OCI-LY1 (cell line): ENCODE data around the gene RALGPS1.

Experiments
- H2AFZ ChIP-seq: fragments of 200-600 bp; sonication (generic), shearing (Covaris generic); 2 replicates; pipeline ENCODE4 v1.6.0; 2014; ENCODE audit warnings: antibody characterized with exemption, mild to moderate bottlenecking, low read length
- H3F3A ChIP-seq: fragments of 200-600 bp; sonication (generic), shearing (Covaris generic); 2 replicates; pipeline ENCODE4 v1.6.0; 2014; ENCODE audit warnings: mild to moderate bottlenecking, antibody characterized with exemption, low read length, moderate library complexity; ENCODE audit not compliant: insufficient read depth
- H3K27ac ChIP-seq: fragments of 200-600 bp; sonication (generic); 2 replicates; pipeline ENCODE4 v1.5.1; 2014; ENCODE audit warnings: low read length, mixed run types, mild to moderate bottlenecking, low read depth; ENCODE audit not compliant: poor library complexity, severe bottlenecking
- H3K27me3 ChIP-seq: fragments of 200-600 bp; sonication (generic); 2 replicates; pipeline ENCODE4 v1.6.0; 2014; ENCODE audit warnings: antibody characterized with exemption, mild to moderate bottlenecking, low read length, moderate library complexity; ENCODE audit not compliant: insufficient read depth
- H3K36me3 ChIP-seq: fragments of 200-600 bp; sonication (generic); 2 replicates; pipeline ENCODE4 v1.6.1; 2014; ENCODE audit warnings: mild to moderate bottlenecking, antibody characterized with exemption, low read length, moderate library complexity, mixed read lengths; ENCODE audit not compliant: insufficient read depth
- H3K4me1 ChIP-seq: fragments of 200-600 bp; sonication (generic); 2 replicates; pipeline ENCODE4 v1.5.1; 2014; ENCODE audit warnings: mild to moderate bottlenecking, low read length, moderate library complexity; ENCODE audit not compliant: insufficient read depth, severe bottlenecking
- H3K4me2 ChIP-seq: fragments of 200-600 bp; sonication (generic), shearing (Covaris generic); 2 replicates; pipeline ENCODE4 v1.6.1; 2014; ENCODE audit warnings: low read length
- H3K4me3 ChIP-seq: fragments of 200-600 bp; sonication (generic); 2 replicates; pipeline ENCODE4 v1.5.1; 2014; ENCODE audit warnings: low read length, low read depth, mild to moderate bottlenecking, mixed read lengths; ENCODE audit not compliant: poor library complexity, severe bottlenecking
- H3K79me2 ChIP-seq: fragments of 200-600 bp; shearing (Covaris generic); 2 replicates; pipeline ENCODE4 v1.6.1; 2016; ENCODE audit warnings: mixed run types, low read length, mixed read lengths; ENCODE audit not compliant: insufficient read depth
- H3K9ac ChIP-seq: fragments of 200-600 bp; sonication (generic), shearing (Covaris generic); 2 replicates; pipeline ENCODE4 v1.6.1; 2014; ENCODE audit warnings: mild to moderate bottlenecking, low read length, mixed read lengths
- H3K9me2 ChIP-seq: fragments of 200-600 bp; sonication (generic), shearing (Covaris generic); 2 replicates; pipeline ENCODE4 v1.6.1; 2014; ENCODE audit warnings: low read depth, mild to moderate bottlenecking, low read length, mixed read lengths
- H3K9me3 ChIP-seq: fragments of 200-600 bp; shearing (Covaris generic); 2 replicates; pipeline ENCODE4 v1.6.1; 2014; ENCODE audit warnings: low read length, mixed read lengths
- H4K20me1 ChIP-seq: fragments of 200-600 bp; sonication (generic), shearing (Covaris generic); 2 replicates; pipeline ENCODE4 v1.6.0; 2016; ENCODE audit warnings: mild to moderate bottlenecking, low read length; ENCODE audit not compliant: insufficient read depth
- EZH2 ChIP-seq: fragments of 200-600 bp; sonication (generic), shearing (Covaris generic); IDR thresholded peaks from 2 replicates; pipeline ENCODE4 v1.8.0; 2017; ENCODE audit warnings: borderline replicate concordance, mixed run types, mild to moderate bottlenecking, antibody characterized with exemption, low read length, moderate library complexity, mixed read lengths
- TF ChIP-seq, protein P1 (sequence below): fragments of 200-600 bp; sonication (generic), shearing (Covaris generic); IDR thresholded peaks from 2 replicates; pipeline ENCODE4 v1.5.1; 2017; ENCODE audit warnings: mild to moderate bottlenecking, antibody characterized with exemption, low read length, moderate library complexity, mixed read lengths

RALGPS1 gene

DNA sequence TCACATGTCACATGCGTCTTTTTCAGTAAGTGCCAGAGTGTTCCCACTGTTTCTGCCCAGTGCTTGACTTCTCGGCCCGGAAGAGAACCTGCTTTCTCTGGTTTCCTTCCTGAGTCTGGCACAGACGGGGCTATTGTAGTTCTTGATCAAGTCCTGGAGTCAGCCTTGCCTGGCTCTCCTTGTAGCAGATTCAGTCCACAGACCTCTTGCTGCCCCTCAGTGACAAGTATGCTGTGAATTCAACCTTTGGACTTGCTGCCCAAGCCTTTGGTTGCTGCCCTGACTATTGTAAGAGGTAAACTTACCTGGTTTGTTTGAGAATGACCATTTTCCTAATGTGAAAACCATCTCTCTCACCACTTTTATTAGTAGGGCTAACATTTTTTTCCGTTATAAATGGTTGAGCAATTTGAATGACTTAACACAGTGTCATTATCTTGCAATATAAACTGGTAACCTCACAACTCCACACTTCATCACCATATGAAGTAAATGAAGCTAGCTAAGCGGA, 29.4 kb upstream of the RALGPS1 start:
- Histone ChIP-seq H3K9me2 (no peaks in the 10 kb centered on the region), H3K36me3 (no peaks in the 10 kb centered on the region), H3K27ac (no peak overlapping the region), H3F3A (no peaks in the 10 kb centered on the region), H4K20me1 (no peaks in the 10 kb centered on the region), H3K9ac (no peak overlapping the region), H3K27me3 (no peaks in the 10 kb centered on the region; the same call in 1 of the 2 replicates), H2AFZ (no peak overlapping the region), H3K4me2 (no peak overlapping the region), H3K9me3 (no peaks in the 10 kb centered on the region), H3K79me2 (no peaks in the 10 kb centered on the region), H3K4me3 (no peak overlapping the region), H3K4me1 (no peaks in the 10 kb centered on the region)
- TF ChIP-seq, protein P1, sequence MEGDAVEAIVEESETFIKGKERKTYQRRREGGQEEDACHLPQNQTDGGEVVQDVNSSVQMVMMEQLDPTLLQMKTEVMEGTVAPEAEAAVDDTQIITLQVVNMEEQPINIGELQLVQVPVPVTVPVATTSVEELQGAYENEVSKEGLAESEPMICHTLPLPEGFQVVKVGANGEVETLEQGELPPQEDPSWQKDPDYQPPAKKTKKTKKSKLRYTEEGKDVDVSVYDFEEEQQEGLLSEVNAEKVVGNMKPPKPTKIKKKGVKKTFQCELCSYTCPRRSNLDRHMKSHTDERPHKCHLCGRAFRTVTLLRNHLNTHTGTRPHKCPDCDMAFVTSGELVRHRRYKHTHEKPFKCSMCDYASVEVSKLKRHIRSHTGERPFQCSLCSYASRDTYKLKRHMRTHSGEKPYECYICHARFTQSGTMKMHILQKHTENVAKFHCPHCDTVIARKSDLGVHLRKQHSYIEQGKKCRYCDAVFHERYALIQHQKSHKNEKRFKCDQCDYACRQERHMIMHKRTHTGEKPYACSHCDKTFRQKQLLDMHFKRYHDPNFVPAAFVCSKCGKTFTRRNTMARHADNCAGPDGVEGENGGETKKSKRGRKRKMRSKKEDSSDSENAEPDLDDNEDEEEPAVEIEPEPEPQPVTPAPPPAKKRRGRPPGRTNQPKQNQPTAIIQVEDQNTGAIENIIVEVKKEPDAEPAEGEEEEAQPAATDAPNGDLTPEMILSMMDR = no peak
- no peak for TF ChIP-seq EZH2

DNA sequence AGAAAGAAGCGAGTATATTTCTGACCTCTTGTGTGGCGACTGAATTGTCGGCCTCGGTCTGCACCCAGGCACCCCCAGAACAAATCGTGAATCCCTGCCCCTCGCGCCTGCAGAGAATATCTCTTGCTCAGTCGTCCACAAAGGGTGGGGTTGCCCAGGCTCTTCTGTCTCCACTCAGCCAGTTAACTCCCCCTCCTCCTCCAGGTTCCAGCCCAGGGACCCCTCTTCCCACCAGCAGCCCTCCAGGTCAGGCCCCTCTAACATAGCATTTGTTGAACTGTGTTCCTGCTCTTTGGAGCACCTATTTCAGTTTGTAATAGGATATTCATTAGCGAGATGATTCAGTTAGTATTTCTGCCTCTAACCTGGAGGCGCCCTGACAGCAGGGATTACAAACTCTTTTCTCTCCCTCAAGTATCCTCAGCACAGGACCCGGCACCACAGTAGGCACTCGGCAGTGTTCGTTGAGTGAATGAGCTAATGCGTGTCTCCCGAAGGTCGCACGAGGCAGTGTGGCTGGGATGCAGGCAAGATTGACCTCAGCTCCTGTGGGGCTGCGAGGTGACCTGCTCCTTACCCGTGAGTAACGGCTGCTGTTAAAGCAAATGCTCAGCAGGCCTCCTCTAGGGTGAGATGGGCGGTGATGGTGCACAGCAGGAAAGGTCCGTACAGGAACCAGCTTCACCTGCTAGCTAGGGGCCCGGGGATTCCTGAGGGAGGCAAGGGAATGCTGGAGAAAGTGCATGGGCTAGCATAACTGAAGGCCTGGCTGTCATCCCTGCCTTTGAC, 28.4 kb upstream of the RALGPS1 start:
- H3K27ac ChIP-seq = no peak overlapping the region
- no peaks in the 10 kb centered on the region for H4K20me1 ChIP-seq
- no peaks in the 10 kb centered on the region for H3K4me1 ChIP-seq
- no peaks in the 10 kb centered on the region for H3K36me3 ChIP-seq
- H3K4me3 ChIP-seq = no peak overlapping the region
- H3K9ac ChIP-seq = no peak overlapping the region
- H2AFZ ChIP-seq = no peak overlapping the region
- H3K9me3 ChIP-seq = no peaks in the 10 kb centered on the region
- H3F3A ChIP-seq = no peaks in the 10 kb centered on the region
- no peaks in the 10 kb centered on the region; the same call in 1 of the 2 replicates for H3K27me3 ChIP-seq
- no peaks in the 10 kb centered on the region for H3K79me2 ChIP-seq
- H3K4me2 ChIP-seq = no peak overlapping the region
- TF ChIP-seq EZH2 = no peak
- TF ChIP-seq, protein P1 = no peak
- no peaks in the 10 kb centered on the region for H3K9me2 ChIP-seq

DNA sequence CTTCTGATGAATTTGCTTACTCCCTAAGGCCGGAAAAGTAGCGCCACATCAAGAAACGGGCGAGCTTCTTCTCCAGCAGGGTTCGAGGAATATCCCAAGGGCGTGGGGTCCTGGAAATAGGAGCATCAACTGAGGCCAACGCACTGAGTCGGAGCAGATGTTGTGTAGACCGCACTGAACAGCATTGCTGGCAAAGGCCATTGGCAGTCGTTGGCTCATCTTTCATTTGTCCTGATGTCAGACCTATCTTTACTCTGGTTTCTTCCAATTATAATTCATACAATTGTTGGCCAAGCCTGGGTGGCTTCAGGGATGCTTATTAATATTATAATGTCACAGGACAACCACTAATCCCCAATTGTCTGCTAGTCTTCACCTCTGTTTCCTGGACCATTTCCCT, 27.7 kb upstream of the RALGPS1 start:
- H3K27me3 ChIP-seq = no peaks in the 10 kb centered on the region; the same call in 1 of the 2 replicates
- H4K20me1 ChIP-seq = no peaks in the 10 kb centered on the region
- no peak overlapping the region for H3K4me2 ChIP-seq
- H3K9me3 ChIP-seq = no peaks in the 10 kb centered on the region
- TF ChIP-seq EZH2 = no peak
- TF ChIP-seq, protein P1 = no peak
- no peak overlapping the region for H2AFZ ChIP-seq
- H3K36me3 ChIP-seq = no peaks in the 10 kb centered on the region
- no peaks in the 10 kb centered on the region for H3K9me2 ChIP-seq
- no peak overlapping the region for H3K27ac ChIP-seq
- no peak overlapping the region for H3K4me3 ChIP-seq
- H3K79me2 ChIP-seq = no peaks in the 10 kb centered on the region
- H3K9ac ChIP-seq = no peak overlapping the region
- H3F3A ChIP-seq = no peaks in the 10 kb centered on the region
- no peaks in the 10 kb centered on the region for H3K4me1 ChIP-seq
